ENCODE results near the gene GRIA4.

GRIA4 gene

DNA sequence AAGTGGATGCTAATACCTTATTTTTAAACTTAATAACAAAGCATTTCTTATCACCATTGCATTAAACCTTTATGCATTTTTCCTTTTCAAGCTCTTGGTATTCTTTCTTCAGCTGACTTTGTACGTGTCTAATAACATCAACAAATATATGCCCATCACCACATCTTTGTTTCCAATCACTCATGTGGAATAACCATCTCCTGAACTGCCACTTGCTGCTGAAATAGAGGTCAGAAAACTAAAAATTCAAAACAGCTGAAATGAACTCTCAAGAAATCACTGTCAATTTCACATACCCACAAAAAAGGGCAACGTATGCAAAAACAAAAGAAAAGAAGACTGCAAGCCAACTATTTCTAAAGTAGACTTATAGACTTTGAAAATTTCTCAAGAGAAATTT, 404.7 kb downstream of the GRIA4 start:
- in situ Hi-C loops (cut with HindIII; ENCODE audit: low sequenced_read_pairs), result no loop called here

GRCh38 chr11:106015066-106015465, 405.2 kb downstream of the GRIA4 start:
- in situ Hi-C loops (cut with HindIII; ENCODE audit: low sequenced_read_pairs), result no loop called here
- DNase-seq (ENCODE audit: low read depth), result no peak

More for the DNA sequence above, 404.7 kb downstream of the GRIA4 start:
- no peak overlapping the region for H3K4me3 ChIP-seq (ENCODE audit: low read depth, low read length)
- no peak for TF ChIP-seq CTCF (IDR thresholded peaks at IDR 0.05; ENCODE audit: low read depth, low read length, missing control alignments)
- no peak for DNase-seq (ENCODE audit: low read depth)

GRCh38 chr11:106017093-106017492, 407.2 kb downstream of the GRIA4 start:
- no peak overlapping the region for H3K4me3 ChIP-seq (ENCODE audit: low read depth, low read length)
- TF ChIP-seq CTCF (IDR thresholded peaks at IDR 0.05; ENCODE audit: low read depth, low read length, missing control alignments), result no peak
- DNase-seq (ENCODE audit: low read depth), result no peak
- in situ Hi-C loops (cut with HindIII; ENCODE audit: low sequenced_read_pairs), result no loop called here

More at GRCh38 chr11:106015066-106015465, 405.2 kb downstream of the GRIA4 start:
- TF ChIP-seq CTCF (IDR thresholded peaks at IDR 0.05; ENCODE audit: low read depth, low read length, missing control alignments), result no peak
- H3K4me3 ChIP-seq (ENCODE audit: low read depth, low read length), result no peak overlapping the region

DNA sequence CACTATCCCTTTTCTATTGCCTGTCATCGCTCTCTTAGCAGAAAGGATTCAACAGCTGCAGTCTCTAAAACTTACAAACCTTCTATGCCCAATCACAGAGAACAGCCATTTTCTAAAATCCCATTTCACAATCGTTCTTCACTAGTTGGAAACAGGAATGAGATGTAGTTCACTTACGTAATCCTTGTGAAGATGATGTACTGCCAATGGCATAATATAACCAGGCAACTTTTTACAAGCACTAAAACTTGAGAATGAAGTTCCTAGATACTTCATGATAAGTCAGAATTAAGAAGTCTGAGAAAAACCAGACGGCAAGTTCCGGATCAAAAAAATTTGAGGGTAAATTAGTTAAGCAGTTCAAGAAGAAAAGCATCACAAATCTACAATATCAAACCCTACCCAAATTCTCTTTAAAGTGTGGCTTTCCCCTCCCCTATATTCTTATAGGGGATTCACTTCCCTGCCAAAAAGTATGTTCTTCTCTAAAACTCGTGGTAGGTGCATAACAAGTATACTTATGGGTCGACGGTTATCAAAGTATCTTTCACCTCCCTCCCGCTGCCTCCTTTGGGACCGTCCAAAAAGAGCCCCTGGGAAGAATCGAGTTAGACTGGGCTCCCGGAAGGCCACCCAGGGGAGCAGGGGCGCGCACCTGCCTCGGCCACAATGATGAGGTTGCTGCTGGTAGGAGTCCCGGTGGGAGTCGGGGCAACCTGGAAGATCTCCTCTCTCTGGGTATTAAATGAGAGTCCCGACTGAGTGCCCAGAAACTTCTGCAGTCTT, 411.5 kb downstream of the GRIA4 start:
- DNase-seq (ENCODE audit: low read depth), result no peak

GRCh38 chr11:106021967-106022794, 412.3 kb downstream of the GRIA4 start, which contains the start of gene MSANTD4:
MSANTD4 (minus strand) TSS chr11:106022240; CDS start chr11:106010917, 11,323 bp downstream.
- H3K4me3 ChIP-seq (ENCODE audit: low read depth, low read length), result peak within 1 kb of the TSS; percentile 76
- in situ Hi-C loops (cut with HindIII; ENCODE audit: low sequenced_read_pairs), result no loop called here
- peak; percentile 99 for DNase-seq (ENCODE audit: low read depth)
- no peak for TF ChIP-seq CTCF (IDR thresholded peaks at IDR 0.05; ENCODE audit: low read depth, low read length, missing control alignments)

More for the DNA sequence above, 411.5 kb downstream of the GRIA4 start:
- H3K4me3 ChIP-seq (ENCODE audit: low read depth, low read length), result peak overlapping the region; percentile 76
- in situ Hi-C loops (cut with HindIII; ENCODE audit: low sequenced_read_pairs), result no loop called here
- no peak for TF ChIP-seq CTCF (IDR thresholded peaks at IDR 0.05; ENCODE audit: low read depth, low read length, missing control alignments)

DNA sequence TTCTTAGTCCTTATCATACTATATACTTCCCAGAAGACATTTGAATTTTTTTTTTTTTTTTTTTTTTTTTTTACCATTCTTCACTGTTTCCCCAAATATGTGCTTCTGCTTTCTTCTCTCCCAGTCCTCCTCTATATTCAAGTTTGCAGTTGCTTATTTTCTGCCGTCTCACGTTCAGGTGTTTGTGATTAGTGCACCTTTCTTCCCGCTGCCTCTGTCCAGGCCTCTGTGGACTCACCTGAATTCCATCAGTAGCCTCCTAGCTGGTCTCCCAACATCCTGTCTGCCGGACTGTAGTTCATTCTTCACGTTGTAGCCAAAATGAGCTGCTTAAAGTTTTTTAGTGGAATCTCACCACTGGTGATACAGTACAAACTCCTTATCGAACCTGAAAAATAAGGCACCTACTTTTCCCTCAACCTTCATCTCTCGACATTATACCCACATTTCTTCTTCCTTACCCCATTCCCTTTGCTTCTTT, 413.0 kb downstream of the GRIA4 start:
- in situ Hi-C loops (cut with HindIII; ENCODE audit: low sequenced_read_pairs), result no loop called here
- no peak for DNase-seq (ENCODE audit: low read depth)

More for the DNA sequence above, 413.0 kb downstream of the GRIA4 start:
- peak overlapping the region; percentile 76 for H3K4me3 ChIP-seq (ENCODE audit: low read depth, low read length)
- TF ChIP-seq CTCF (IDR thresholded peaks at IDR 0.05; ENCODE audit: low read depth, low read length, missing control alignments), result no peak
